Articular chondrocyte of knee joint (primary cell): ENCODE data around the gene ANGPTL5. TPM values are rescaled to one million over a fixed set of nuclear protein-coding genes. Genes with fewer than 3 reads are reported as not detected.

Experiments used
- total RNA-seq: library from RNA; depleted of rRNA; stranded (reverse); fragments of >200 nt; gene quantifications from 2 replicates; pipeline ENCODE4 v1.2.3, GENCODE V29; 2012

ANGPTL5 gene
- 60.3 and 110 TPM in 2 replicates for total RNA-seq

GRCh38 chr11:101916422-101916821 is at the start of gene ANGPTL5:
Gene ANGPTL5 (minus strand): TSS chr11:101916522. CDS start chr11:101907909, 8,613 bp downstream.

GRCh38 chr11:101914738-101915426 is 1.4 kb downstream of the ANGPTL5 start, which contains the start of gene CEP126:
Gene CEP126 (plus strand): TSS chr11:101915010. CDS start chr11:101915285, 275 bp downstream.

Other genes with a start within 250 kb of the ANGPTL5 start
- gene CEP126, start 1.5 kb downstream of the ANGPTL5 start, total RNA-seq: 14.0 and 17.4 TPM in 2 replicates
- 11.0 and 16.2 TPM in 2 replicates for gene CFAP300, start 130.9 kb upstream of the ANGPTL5 start, total RNA-seq
- gene YAP1, start 193.9 kb upstream of the ANGPTL5 start, total RNA-seq: 171 and 172 TPM in 2 replicates